ENCODE data around the gene RYR2.

- TF ChIP-seq CTCF (IDR thresholded peaks at IDR 0.05) (no peak), EZH2 (IDR thresholded peaks at IDR 0.05; ENCODE audit: borderline replicate concordance, insufficient read depth, low read depth, low read length, poor library complexity, severe bottlenecking) (no peak)
These were observed 216.9 kb downstream of the RYR2 start for GRCh38 chr1:237258871-237259270.
